Astrocyte (in vitro differentiated cells and primary cell): Measurements from ENCODE around the gene SMARCB1. TPM values are rescaled to one million over a fixed set of nuclear protein-coding genes. Genes with fewer than 3 reads are reported as not detected.

Source experiments
- DNase-seq: peaks from one replicate; pipeline ENCODE4 v3.0.0-alpha.2; 2010; ENCODE audit warnings: low read depth
- FAIRE-seq: peaks from 2 replicates; lab custom pipeline; 2011; peaks lifted over from hg19 to GRCh38; lab: Jason Lieb, UNC
- H2AFZ ChIP-seq: 2 replicates; pipeline ENCODE4 v1.6.0; 2012; ENCODE audit warnings: low read depth, low read length, inconsistent platforms
- H3K27ac ChIP-seq: 2 replicates; pipeline ENCODE4 v1.5.1; 2011; ENCODE audit warnings: low read depth, low read length, inconsistent platforms
- H3K27me3 ChIP-seq: 2 replicates; pipeline ENCODE4 v1.6.0; 2011; ENCODE audit warnings: low read length, inconsistent platforms; ENCODE audit not compliant: insufficient read depth
- H3K36me3 ChIP-seq: 2 replicates; pipeline ENCODE4 v1.5.1; 2011; ENCODE audit warnings: low read length, inconsistent platforms; ENCODE audit not compliant: insufficient read depth
- H3K4me1 ChIP-seq: 2 replicates; pipeline ENCODE4 v1.5.1; 2011; ENCODE audit warnings: low read length, inconsistent platforms; ENCODE audit not compliant: insufficient read depth
- H3K4me2 ChIP-seq: 2 replicates; pipeline ENCODE4 v1.6.0; 2012; ENCODE audit warnings: low read length, inconsistent platforms
- H3K4me3 ChIP-seq: 2 replicates; pipeline ENCODE4 v1.5.1; 2011; ENCODE audit warnings: low read depth, mild to moderate bottlenecking, low read length, inconsistent platforms; ENCODE audit not compliant: insufficient read depth
- H3K79me2 ChIP-seq: 2 replicates; pipeline ENCODE4 v1.6.0; 2012; ENCODE audit warnings: mild to moderate bottlenecking, low read length, inconsistent platforms; ENCODE audit not compliant: insufficient read depth
- H3K9ac ChIP-seq: 2 replicates; pipeline ENCODE4 v1.6.0; 2012; ENCODE audit warnings: mild to moderate bottlenecking, low read length, inconsistent platforms
- H3K9me3 ChIP-seq: 2 replicates; pipeline ENCODE4 v1.5.1; 2012; ENCODE audit warnings: low read depth, mild to moderate bottlenecking, low read length, inconsistent platforms; ENCODE audit not compliant: insufficient read depth
- H4K20me1 ChIP-seq: 2 replicates; pipeline ENCODE4 v1.6.0; 2012; ENCODE audit warnings: low read length, inconsistent platforms; ENCODE audit not compliant: insufficient read depth
- H3K27ac Mint-ChIP-seq: one replicate; pipeline ENCODE4 v1.8.0; 2021; ENCODE audit warnings: mild to moderate bottlenecking, mixed read lengths; ENCODE audit not compliant: unreplicated experiment
- H3K27me3 Mint-ChIP-seq: one replicate; pipeline ENCODE4 v1.8.0; 2021; ENCODE audit warnings: low read depth, mixed read lengths; ENCODE audit not compliant: unreplicated experiment
- H3K36me3 Mint-ChIP-seq: one replicate; pipeline ENCODE4 v1.8.0; 2021; ENCODE audit warnings: low read depth, mixed read lengths; ENCODE audit not compliant: unreplicated experiment
- H3K4me1 Mint-ChIP-seq: one replicate; pipeline ENCODE4 v1.8.0; 2021; ENCODE audit warnings: low read depth, mixed read lengths; ENCODE audit not compliant: unreplicated experiment
- H3K4me3 Mint-ChIP-seq: one replicate; pipeline ENCODE4 v1.8.0; 2021; ENCODE audit warnings: mild to moderate bottlenecking, moderate library complexity, mixed read lengths; ENCODE audit not compliant: unreplicated experiment
- H3K9me3 Mint-ChIP-seq: one replicate; pipeline ENCODE4 v1.8.0; 2021; ENCODE audit warnings: mild to moderate bottlenecking, mixed read lengths; ENCODE audit not compliant: unreplicated experiment
- CTCF ChIP-seq: IDR thresholded peaks from 2 replicates; pipeline ENCODE4 v1.5.1; 2011; ENCODE audit warnings: low read depth, mild to moderate bottlenecking, inconsistent platforms, low read length, moderate library complexity; ENCODE audit not compliant: insufficient read depth
- EZH2 ChIP-seq: IDR thresholded peaks from 2 replicates; pipeline ENCODE4 v1.6.1; 2012; ENCODE audit warnings: mild to moderate bottlenecking, low read length, inconsistent platforms; ENCODE audit not compliant: insufficient read depth
- total RNA-seq: library from RNA; stranded (reverse); gene quantifications from 2 replicates; pipeline ENCODE4 v1.2.1, GENCODE V29; 2021

SMARCB1 gene
- total RNA-seq, 1 donor from 2014 or later: 91.3 TPM

- DNase-seq: no peak
- Mint-ChIP-seq H3K4me1 (peaks cover 6% of the 10 kb centered on the region), H3K27me3 (no peaks in the 10 kb centered on the region), H3K9me3 (no peaks in the 10 kb centered on the region), H3K27ac (peak within 1 kb of the TSS; percentile 41), H3K36me3 (no peaks in the 10 kb centered on the region), H3K4me3 (peak within 1 kb of the TSS; percentile 82)
- H3K4me2 ChIP-seq: peak within 1 kb of the TSS; percentile 100
- TF ChIP-seq CTCF: peak; percentile 45
- TF ChIP-seq EZH2: no peak
- no peaks in the 10 kb centered on the region for H3K27me3 ChIP-seq
- peaks cover 5% of the 10 kb centered on the region for H4K20me1 ChIP-seq
- no peaks in the 10 kb centered on the region for H3K36me3 ChIP-seq
- H3K9me3 ChIP-seq: no peaks in the 10 kb centered on the region
- peaks cover 16% of the 10 kb centered on the region for H3K4me1 ChIP-seq
- H3K4me3 ChIP-seq: peak within 1 kb of the TSS; percentile 72
- H3K9ac ChIP-seq: peak within 1 kb of the TSS; percentile 81
- H3K27ac ChIP-seq: no peak within 1 kb of the TSS
- no peak for FAIRE-seq
- H2AFZ ChIP-seq: peak within 1 kb of the TSS; percentile 99
- no peaks in the 10 kb centered on the region for H3K79me2 ChIP-seq
Observed at GRCh38 chr22:23767673-23768548, 18.9 kb upstream of the SMARCB1 start, which contains the start of gene CHCHD10. Gene CHCHD10, minus strand, starts transcription at chr22:23767972. Its CDS starts 98 bp downstream, at chr22:23767874.

- Mint-ChIP-seq H3K4me3 (no peak overlapping the region), H3K4me1 (peaks cover 12% of the 10 kb centered on the region), H3K36me3 (no peaks in the 10 kb centered on the region), H3K9me3 (no peaks in the 10 kb centered on the region), H3K27ac (no peak overlapping the region), H3K27me3 (peaks cover 6% of the 10 kb centered on the region)
- peaks cover 8% of the 10 kb centered on the region for H4K20me1 ChIP-seq
- H3K27me3 ChIP-seq: no peaks in the 10 kb centered on the region
- DNase-seq (no peak), FAIRE-seq (no peak)
- H3K9ac ChIP-seq: no peak overlapping the region
- no peak overlapping the region for H3K4me2 ChIP-seq
- no peaks in the 10 kb centered on the region for H3K36me3 ChIP-seq
- H3K4me3 ChIP-seq: no peak overlapping the region
- no peaks in the 10 kb centered on the region for H3K79me2 ChIP-seq
- H3K27ac ChIP-seq: no peak overlapping the region
- no peak overlapping the region for H2AFZ ChIP-seq
- peaks cover 16% of the 10 kb centered on the region for H3K4me1 ChIP-seq
- no peaks in the 10 kb centered on the region for H3K9me3 ChIP-seq
- TF ChIP-seq EZH2 (no peak), CTCF (no peak)
Observed at GRCh38 chr22:23769321-23769965, 17.3 kb upstream of the SMARCB1 start.
